Fibroblast of pulmonary artery (primary cell): ENCODE measurements around the gene POGLUT3.

ENCODE experiments used
- DNase-seq: peaks from one replicate; pipeline ENCODE4 v3.0.0-alpha.2; 2010; ENCODE audit warnings: low read depth
- H3K4me3 ChIP-seq: replicated peaks from 2 replicates; pipeline ENCODE4 v1.5.1; 2011; ENCODE audit warnings: low read depth, mild to moderate bottlenecking, control low read depth, low read length, moderate library complexity
- CTCF ChIP-seq: IDR thresholded peaks from 2 replicates; pipeline ENCODE4 v1.5.1; 2011; ENCODE audit warnings: mild to moderate bottlenecking, control low read depth, low read length, inconsistent platforms; ENCODE audit errors: missing control alignments

Gene POGLUT3, protein sequence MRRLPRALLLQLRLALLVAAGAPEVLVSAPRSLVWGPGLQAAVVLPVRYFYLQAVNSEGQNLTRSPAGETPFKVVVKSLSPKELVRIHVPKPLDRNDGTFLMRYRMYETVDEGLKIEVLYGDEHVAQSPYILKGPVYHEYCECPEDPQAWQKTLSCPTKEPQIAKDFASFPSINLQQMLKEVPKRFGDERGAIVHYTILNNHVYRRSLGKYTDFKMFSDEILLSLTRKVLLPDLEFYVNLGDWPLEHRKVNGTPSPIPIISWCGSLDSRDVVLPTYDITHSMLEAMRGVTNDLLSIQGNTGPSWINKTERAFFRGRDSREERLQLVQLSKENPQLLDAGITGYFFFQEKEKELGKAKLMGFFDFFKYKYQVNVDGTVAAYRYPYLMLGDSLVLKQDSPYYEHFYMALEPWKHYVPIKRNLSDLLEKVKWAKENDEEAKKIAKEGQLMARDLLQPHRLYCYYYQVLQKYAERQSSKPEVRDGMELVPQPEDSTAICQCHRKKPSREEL

DNA sequence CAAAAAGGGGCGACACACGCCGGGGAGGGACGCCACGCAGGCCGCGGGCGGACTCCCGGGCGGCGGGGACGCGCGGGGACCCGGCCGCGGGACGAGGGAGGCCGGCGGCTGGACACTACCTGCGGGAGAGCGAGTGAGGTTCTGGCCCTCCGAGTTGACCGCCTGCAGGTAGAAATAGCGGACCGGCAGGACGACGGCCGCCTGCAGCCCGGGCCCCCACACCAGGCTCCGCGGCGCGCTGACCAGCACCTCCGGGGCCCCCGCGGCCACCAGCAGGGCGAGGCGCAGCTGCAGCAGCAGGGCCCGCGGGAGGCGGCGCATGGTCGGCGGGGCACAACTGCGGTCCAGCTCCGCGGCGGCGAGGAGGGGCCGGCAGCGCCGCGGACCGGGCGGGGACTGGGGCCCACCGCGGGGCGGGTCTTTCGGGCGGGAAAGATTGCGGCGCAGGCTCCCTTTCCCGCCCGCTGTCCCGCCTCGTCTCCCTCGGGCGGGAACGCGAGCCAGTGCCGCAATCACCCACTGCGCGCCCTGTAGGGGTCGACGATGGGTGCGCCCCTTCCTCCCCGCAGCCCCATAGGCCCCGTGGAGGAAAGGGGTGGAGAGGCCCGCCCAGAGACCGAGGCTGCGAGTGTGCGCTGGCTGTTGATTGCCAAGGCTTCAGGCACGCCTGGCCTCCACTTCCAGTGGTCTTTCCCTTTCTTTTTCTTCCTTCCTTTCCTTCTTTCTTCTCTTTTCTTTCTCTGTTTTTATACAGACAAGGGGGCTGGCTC, at the start of gene POGLUT3:
Gene POGLUT3, minus strand, starts transcription at position 339 of the 770 bp plus-strand sequence. Its CDS starts 18 bp downstream, at position 321.
- DNase-seq: peak; percentile 48

DNA sequence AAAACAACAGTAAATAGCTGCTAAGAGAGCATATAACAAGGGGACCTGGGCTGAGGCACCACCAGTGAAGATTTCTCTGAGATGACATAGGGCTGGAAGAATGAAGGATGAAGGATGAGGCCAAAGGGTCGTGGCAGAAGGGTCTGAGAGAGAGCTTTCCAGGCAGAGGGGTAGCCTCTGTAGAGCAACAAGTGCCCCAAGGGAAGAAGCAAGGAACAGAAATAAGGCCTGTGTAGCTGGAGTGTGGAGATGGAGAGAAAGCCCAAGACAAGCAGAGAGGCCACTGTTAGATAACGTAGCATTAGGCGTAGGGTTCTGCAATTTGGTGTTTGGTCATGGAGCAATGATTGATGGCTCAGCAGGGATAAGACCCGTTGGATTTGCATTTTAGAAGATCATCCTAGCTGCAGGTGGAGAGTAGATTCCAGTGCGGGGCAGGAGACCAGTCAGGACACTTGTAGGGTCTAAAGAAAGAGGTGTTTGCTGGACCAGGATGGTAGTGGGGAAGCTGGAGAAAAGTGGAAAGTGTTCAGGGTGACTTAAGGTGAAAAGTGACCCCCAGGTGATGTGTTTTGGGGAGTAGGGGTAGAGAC, 47.8 kb upstream of the POGLUT3 start:
- H3K4me3 ChIP-seq: no peak overlapping the region
- DNase-seq: no peak
- TF ChIP-seq CTCF: no peak

More for the DNA sequence above, at the start of gene POGLUT3:
- TF ChIP-seq CTCF: no peak
- peak within 1 kb of the TSS; percentile 61 for H3K4me3 ChIP-seq

GRCh38 chr11:108543316-108543964, 45.3 kb upstream of the POGLUT3 start:
- TF ChIP-seq CTCF: no peak
- H3K4me3 ChIP-seq: no peak overlapping the region
- DNase-seq: no peak

DNA sequence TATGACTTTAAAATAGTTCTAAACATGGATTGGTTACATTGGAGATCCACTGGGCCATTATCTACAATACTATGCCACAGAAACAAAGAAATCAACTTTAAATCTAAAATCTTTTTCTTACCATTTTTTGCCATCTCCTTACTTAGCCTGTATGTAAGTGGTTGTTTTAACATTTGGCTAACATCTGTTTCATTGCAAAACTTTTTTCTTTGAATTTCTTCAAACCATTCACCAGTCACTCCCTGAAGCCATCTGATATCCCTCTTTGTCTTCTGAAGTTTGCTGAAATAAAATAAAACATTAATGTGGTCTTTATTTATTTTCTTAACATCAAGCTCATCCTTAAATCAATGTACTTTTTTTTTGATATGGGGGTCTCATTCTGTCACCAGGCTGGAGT, 43.3 kb upstream of the POGLUT3 start:
- no peak for DNase-seq
- no peak for TF ChIP-seq CTCF
- no peak overlapping the region for H3K4me3 ChIP-seq

GRCh38 chr11:108538502-108538901, 40.3 kb upstream of the POGLUT3 start:
- no peak for TF ChIP-seq CTCF
- DNase-seq: no peak

DNA sequence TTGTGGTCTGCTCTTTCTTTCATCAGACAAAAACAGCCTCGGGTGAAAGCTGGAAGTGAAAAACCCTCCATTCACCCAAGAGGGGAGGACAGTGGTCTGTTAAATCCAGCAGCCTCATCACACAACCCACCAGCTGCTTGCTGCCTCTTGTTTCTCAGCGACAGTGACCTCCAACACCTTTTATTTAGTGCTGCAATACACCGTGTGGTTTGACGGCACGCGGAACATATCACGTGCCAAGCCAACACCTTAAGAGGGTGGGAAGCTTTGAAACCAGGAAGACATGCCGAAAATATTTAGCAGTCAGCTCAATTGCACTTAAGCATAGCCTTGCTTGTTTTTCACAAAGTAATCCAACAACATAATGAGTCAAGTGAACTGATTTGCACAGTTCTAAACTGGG, 39.8 kb upstream of the POGLUT3 start:
- H3K4me3 ChIP-seq: no peak overlapping the region
- no peak for TF ChIP-seq CTCF
- no peak for DNase-seq

More at GRCh38 chr11:108538502-108538901, 40.3 kb upstream of the POGLUT3 start:
- no peak overlapping the region for H3K4me3 ChIP-seq
